ENCODE results near the gene NPTX2.

The NPTX2 gene

DNA sequence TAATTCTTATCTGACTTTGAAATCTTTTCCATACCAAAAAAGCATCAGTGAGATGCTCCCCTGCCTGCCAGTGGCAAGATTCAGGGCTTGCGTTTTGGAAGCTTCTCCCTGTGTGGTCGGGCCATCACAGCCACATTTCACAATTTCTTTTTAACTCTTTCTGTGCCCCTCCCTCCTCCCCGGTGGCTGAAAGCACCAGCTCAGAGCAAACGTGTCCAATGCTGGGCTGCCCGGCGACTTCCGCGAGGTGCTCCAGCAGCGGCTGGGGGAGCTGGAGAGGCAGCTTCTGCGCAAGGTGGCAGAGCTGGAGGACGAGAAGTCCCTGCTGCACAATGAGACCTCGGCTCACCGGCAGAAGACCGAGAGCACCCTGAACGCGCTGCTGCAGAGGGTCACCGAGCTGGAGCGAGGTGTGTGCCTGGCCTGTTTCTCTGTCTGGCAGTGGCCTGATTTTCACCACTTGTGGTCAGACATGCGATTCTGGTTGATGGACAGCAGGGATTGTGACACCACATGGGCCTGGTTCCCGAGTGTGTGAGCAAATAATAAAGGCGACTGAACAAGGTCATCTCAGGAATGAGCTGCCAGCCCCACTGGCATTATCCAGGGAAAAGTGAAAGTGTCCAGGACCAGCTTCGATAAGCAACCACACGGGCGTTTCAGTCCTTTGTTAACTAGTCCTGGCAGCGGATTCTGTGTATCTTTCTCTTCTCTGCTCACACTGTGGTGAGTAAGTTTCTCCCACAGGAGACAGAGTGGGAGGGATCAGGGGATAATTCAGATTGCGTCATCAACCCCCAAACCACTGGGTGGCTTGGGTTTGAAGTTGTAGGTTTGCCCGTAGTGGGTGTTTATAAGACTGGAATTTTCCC, 2.6 kb downstream of the NPTX2 start:
- DNase-seq: peak; percentile 36

DNA sequence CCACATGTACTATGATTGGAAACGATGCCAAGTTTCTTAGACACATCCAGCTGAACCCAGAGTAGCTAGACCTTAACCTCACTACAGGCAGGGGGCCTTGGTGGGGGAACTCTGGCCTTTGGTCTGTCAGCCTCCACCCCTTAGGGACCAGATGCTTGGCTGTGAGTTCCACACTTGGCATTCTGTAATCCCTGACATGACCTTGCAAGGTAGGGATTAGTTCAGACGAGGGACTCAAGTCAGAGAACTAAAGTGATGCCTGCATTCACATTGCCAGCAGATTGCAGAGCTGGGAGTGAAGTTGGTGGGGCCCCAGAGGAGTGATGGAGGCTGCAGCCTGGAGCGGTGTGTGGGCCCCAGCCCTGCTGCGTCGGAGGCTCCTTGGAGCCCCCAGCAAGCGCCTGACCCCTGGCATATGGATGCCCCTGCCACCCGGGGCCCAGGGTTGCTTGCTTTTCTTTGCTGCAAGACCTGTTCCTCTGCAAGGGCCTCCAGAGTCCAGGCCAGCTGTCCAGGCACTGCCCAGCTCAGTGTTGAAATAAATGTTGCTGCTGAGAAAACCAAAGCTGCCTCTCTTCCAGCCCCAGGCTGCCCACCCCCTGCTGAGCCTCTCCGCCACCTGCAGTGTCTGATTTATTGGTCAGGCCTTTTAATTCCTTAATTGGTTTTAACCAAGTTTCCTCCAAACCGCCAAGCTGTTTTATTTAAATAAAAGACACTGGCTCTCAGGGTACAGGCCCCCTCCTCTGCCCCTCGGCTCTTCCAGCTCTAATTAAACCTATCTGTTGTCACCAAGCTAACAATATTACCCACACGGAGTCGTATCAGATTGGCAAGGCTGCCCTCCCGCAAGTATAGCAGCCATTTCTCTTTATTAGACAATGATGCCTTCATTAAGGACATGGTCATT, 4.7 kb downstream of the NPTX2 start:
- no peak for DNase-seq

DNA sequence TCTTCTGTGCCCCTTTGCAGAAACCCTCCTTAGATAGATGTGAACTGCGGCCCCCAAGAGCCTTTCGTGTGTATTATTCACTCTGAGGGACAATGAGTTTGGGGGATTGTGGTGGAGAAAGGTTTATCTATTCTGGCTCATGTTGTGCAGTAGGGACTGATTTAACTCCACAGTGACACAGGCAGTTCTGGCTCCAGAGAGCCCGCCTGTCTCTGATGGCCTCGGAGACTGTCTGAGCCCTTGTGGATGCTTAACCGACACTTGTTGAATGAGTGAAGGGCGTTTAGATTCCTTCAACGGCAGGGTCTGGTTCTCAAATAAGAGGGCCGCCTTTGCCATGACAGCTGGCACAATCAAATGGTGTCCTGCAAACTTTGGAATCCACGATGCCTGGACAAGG, 5.8 kb downstream of the NPTX2 start:
- no peak for DNase-seq

DNA sequence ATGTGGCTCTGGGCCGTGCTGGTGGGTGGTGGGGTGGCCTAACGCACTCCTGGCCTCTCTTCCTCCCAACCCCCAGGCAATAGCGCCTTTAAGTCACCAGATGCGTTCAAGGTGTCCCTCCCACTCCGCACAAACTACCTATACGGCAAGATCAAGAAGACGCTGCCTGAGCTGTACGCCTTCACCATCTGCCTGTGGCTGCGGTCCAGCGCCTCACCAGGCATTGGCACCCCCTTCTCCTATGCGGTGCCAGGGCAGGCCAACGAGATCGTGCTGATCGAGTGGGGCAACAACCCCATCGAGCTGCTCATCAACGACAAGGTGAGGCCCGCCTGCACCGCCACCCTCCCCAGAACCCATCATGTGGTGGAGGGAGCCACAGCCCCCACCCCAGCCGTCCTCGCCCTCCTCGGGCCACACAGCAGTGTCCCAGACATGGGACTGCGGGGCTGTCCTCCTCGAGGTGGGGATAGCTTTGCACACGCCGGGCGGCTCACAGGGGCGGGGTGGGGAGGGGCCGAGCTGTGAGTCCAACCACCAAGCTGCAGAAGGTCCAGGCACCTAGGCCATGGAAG, 7.8 kb downstream of the NPTX2 start:
- DNase-seq: no peak

DNA sequence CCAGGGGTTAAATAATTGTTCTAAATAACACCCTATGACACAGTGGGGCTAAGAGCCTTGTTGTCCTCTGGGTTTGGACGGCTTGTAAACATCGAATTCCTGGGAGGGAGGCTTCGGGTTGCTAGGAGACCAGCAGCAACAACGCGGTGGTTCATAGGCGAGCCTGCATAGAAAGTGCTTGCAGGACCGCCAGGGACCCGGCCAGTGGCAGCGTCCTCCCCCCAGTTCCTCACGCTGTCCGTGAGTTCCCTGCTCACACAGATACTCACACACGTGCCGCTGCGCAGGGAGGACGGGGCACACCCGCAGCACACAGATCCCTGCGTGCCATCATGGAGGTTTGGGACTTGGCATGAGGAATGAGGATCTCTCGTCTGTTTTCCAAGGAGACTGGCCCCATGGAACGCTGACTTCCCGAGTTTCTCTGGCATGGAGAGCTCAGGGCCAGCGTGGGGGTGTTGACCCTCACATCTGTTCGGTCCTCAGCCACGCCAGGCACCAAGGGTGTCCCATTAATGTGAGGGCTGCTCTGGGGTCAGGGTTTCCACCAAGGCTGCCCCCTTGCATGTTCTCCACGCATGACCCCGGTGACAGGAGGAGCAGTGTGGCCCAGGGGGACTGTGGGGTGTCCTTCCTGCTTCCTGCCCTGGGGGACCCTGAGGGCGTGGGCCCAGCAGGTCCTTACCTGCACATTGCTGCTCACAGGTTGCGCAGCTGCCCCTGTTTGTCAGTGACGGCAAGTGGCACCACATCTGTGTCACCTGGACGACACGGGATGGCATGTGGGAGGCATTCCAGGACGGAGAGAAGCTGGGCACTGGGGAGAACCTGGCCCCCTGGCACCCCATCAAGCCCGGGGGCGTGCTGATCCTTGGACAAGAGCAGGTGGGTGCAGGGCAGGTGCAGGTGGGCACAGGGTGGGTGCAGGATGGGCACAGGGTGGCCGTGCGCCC, 9.7 kb downstream of the NPTX2 start:
- no peak for DNase-seq

DNA sequence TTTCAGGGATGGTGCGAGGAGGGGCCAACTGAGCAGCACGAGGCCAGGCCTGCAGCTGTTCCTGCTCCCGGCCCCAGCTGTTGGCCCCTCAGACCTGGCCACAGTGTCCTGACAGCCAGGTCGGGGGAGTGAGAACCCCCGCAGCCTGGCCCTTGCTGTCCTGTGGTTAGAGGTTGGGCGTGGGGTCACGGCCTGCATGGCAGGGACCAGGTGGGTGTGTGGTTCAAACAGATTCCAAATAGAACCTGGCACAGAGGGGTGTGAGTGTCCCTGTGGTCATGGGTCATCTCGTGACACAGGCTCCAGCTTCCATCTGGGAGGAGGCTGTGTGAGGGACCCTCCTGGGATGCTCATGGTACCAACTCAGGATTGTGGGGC, 10.3 kb downstream of the NPTX2 start:
- no peak for DNase-seq

DNA sequence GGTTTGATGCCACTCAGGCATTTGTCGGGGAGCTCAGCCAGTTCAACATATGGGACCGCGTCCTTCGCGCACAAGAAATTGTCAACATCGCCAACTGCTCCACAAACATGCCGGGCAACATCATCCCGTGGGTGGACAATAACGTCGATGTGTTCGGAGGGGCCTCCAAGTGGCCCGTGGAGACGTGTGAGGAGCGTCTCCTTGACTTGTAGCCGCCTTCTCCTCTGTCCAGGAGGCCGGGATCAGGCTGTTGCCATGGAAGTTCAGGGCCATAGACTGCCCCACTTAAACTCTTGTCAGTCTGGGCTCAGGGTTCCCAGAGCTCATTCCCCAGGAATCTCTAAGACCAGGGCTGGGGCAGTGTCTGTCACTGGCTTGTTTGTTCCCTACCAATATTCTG, 11.3 kb downstream of the NPTX2 start:
- DNase-seq: no peak

DNA sequence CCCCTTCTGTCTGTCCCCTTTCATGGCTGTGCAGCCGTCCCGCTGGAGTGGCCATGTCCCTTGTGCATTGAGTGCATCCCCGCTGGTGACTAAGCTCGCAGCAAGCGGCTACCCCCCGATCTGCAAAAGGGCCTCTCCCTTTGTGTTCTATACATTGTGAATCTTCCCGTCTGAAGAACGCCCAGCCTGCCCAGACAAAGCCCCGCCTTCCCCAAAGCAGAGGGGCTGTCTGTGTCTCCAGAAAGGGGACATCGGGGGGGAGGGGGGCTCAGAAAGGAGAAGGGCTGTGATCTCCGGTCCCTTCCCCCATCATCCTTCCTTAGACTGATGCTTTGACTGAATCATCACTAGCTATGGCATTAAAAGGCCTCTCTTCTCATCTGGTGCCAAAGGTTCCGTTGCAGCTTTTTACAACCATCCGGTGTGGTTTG, 11.9 kb downstream of the NPTX2 start:
- peak; percentile 47 for DNase-seq

DNA sequence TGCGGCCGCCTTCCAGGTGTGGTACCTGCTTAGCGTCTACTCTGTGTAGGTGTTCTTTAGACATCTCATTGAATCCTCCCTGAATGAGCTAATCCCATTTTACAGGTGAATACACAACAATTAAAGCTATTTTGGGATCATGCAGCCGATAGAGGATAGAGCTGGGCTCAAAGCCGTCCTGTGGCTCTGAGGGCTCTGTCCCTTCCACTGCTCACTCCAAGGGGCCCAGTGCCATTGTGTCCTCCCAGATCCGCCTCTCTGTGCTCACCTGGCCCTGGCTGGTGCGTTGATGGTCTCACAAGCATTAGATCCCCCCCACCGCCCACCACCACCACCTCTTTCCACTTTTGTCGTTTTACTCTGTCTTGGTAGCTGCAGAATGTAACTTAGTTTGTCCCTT, 13.1 kb downstream of the NPTX2 start:
- DNase-seq: no peak

DNA sequence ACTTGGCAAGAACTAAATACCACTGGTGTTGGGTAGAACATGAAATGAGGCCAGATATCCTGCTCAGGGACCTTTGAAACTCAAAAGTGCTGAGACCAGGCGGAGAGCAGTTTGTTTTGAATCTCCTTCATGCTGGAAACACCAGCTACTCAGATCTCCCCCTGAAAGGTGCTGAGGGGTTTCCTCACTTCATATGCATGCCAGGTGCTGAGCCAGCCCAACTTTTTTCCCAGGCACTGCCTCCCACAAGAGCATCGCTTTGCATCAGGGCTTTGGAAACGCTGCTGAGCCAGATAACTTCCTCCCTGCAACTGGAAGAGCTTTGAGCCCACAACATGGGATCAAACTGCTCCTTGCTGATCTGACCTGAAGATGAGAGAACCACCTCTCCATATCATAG, 13.7 kb downstream of the NPTX2 start:
- DNase-seq: no peak

DNA sequence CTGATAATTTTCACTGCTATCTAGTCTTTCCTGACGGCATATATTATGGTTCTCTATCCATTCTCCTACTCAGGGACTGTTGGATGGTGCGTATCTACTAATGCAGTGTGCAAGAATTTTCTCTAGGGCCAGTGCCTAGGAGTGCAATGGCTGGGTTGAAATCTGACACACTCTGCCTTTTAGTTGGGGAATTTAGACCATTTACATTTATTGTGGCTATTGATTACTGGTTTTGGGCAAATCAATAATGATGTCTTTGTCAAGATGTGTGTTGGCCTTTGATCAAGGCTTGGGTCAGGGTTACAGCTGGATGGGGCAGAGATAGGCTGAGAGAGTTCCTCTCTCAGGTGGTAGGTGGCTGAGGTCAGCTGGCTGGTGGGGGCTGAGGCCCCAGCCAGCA, 21.8 kb downstream of the NPTX2 start:
- DNase-seq: no peak

DNA sequence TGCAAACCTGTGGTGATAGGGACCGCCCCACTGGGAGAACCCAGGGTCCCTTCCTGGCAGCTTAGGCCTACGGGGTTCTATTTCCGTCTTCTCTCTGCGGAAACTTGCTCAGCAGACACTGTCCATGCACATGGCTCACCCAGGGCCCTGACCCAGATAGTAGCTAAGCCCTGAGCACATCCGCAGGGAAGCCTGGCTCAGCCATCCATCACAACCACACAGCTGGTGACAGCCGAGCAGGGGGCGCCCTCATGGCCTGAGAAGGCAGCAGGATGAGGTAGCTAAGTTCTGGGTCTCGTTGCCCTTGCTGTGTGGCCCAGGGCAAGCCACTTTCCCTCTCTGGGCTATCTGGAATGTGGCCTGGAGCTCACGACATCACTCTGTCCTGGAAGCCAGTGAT, 23.3 kb downstream of the NPTX2 start:
- no peak for DNase-seq

DNA sequence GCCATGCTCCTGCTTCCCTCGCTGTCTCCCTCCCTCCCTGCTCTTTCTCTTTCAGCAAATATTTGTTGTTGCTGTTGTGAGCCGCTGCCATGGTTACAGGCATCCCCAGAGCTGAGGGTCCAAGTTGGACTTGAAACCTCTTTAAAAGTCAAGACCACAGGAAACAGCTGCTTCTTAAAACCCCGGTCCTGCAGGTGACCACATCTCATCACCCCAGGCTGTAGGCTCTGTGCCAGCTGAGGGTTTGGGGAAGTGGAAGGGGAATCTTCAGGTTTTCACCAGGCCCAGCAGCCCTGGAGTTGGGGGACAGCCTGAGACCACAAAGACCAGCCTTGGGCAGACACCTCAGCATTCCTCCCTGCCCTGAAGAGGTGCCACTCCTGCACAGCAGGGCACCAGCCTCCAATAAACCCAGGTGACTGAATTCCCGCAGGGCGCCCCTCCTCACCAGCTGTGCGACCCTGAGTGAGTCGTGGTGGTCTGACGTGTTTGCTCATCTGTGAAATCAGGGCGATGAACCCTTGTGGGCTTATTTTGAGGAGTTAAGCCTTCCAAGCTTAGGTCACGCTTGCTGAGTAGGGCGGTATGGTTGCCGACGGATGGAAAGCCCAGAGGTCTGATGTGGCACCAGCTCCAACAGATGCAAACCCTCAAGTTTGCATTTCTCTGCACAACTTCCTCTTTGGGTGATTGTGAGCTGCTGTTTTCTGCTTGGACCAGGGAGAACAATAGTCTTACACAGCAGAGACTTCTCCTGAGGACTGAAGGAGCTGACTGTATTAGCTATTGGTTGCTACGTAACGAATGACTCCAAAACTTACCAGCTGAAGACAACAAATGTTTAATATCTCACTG, 24.8 kb downstream of the NPTX2 start:
- DNase-seq: no peak

DNA sequence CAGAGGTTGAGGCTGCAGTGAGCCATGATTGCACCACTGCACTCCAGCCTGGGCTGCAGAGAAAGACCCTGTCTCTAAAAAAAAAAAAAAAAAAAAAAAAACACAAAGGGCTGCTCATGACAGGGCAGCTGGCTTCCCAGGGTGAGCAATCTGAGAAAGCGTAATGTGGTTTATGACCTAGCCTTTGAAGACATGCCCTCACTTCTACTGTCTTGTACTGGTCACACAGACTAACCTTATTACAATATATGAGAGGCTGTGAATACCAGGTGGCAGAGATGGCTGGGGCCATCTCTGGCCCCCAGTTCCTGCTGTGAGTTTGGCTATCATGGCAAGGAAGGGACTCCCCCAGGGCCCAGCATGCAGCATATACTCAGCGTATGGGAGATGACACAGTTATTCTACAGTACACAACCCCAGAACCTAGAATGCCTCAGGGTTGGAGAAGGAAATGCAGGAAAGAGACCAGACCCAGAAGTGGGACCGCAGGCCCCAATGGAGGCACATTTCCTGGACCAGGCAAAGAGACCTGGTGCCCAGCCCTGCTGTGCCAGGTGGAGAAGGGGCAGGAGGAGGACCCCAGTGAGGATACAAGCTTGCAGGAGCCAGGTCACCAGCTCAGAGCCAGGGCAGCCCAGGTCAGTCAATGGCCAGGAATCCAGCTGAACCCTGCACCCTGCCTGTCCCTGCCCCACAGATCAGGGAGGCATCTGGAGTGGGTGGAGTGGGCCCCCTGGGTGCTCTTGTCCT, 26.3 kb downstream of the NPTX2 start:
- no peak for DNase-seq

DNA sequence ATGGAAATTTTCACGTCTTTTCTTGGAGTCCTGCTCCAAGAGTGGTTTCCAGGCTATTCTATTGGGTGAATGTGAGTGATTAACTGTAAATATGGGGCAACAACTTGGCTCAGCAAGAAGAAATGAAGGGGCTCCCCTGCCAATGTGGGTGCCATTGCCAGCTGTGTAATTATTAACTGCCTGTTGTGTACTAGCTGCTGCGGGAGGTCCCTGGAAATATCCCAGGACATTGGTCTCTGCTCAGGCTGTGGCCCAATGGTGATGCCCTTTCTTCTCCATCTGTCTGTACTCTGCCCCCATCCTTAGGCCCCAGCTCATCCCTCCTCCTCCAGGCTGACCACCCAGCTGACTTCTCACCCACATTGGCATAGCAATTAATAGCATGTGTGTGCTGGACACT, 29.4 kb downstream of the NPTX2 start:
- DNase-seq: no peak

DNA sequence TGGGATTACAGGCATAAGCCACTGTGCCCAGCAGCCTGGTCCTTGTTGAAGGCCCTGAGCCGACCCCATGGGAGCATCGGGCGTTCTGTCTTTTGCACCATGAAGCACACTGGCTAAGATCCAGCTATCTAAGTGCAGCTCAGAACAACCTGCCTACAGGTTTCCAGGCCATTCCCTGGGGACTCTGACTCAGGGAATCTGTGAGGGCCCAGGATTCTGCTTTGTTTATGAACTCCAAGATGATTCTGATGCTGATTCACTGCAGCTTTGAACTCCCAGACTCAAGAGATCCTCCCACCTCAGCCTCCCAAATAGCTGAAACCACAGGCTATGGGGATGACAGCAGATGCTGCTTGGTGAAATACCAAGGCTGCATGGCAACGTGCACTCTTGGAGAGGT, 30.2 kb downstream of the NPTX2 start:
- DNase-seq: no peak

DNA sequence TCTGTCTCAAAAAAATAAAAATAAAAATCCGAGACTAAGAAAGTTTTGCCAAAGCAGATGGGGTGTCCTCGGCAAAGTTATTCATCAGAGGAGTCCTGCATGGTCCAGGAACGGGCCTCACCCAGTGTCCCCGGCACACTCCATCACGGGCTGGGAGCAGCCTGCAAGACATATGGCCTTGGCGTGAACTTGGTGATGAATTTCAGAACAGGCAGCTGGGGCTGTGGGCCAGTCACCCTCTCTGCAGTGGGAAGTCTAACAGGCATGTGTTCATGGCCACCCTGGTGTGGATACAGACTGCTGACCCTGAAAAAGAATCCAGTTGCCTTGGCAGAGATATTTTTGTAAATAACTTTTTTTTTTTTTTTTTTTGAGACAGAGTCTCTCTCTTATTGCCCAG, 34.7 kb downstream of the NPTX2 start:
- no peak for DNase-seq

DNA sequence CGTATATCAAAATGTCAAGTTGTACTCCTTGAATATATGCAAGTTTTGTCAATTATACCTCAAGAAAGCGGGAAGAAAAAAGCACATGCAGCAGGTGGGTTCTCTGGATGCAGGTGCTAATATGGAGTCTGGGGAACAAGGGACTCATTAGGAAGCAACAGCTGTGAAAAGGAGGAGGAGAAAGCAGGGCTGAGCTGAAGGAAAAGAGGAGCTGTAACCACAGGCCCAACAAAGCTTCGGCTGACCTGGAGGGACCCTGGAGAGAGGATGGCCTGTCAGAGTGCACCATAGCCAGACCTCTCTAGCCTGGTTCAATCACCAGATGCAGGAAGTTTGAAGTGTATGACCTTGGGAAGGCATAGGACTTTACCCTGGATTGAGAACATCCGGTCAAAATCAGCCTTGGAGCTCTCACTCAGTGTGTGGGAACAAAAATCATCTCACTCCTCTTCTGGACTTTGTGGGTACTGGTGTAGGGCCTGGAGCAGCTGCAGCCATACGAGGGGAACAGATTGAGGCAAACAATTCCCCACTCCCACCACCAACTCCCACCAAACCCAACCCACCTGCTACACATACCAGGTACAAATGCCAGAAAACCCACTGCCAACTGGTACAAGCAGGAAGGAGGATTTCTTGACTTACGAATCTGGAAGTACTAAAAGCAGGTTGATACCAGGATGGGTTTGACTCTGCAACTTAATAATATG, 36.7 kb downstream of the NPTX2 start:
- DNase-seq: no peak

DNA sequence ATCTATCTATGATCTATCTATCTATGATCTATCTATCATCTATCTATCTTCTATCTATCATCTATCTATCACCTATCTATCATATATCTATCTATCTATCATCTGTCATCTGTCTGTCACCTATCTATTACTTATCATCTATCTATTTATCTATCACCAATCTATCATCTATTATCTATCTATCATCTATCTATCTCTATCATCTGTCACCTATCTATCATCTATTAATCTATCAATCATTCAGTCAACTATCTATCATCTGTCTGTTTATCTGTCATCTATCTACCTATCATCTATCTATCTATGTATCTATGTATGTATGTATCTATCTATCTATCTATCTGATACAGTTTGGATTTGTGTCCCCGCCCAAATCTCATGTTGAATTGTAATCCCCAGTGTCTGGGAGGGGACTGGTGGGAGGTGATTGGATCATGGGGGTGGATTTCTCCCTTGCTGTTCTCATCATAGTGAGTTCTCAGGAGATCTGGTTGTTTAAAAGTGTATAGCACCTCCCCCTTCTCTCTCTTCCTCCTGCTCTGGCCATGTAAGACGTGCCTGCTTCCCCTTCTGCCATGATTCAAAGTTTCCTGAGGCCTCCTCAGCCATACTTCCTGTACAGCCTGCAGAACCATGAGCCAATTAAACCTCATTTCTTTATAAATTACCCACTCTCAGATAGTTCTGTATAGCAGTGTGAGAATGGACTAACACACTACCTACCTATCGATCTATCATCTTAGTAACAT, 37.6 kb downstream of the NPTX2 start:
- DNase-seq: no peak

Measured in fibroblast of upper back skin (primary cell).